Measurements from ENCODE around the gene TATDN3. TPM values are rescaled to one million over a fixed set of nuclear protein-coding genes. Genes with fewer than 3 reads are reported as not detected.
A peak's percentile ranks its signal among the peaks of the same experiment; 100 is the strongest.

TATDN3 gene
- total RNA-seq, 3 donors from 2014 or later (not counting 1 experiment from before 2014, with no cell fraction given) = 11.6 to 14.6 (median 13.4) TPM

- WGBS (ENCODE audit: insufficient coverage) = 99% methylated on average over 3 of the region's 5 CpGs
- DNase-seq = no peak
- H3K36me3 Mint-ChIP-seq = no peaks in the 10 kb centered on the region
- no peaks in the 10 kb centered on the region for H3K27me3 Mint-ChIP-seq (ENCODE audit: low read depth in 2 of 2)
- peaks cover 11% of the 10 kb centered on the region for H3K4me1 ChIP-seq (ENCODE audit: control insufficient read depth, insufficient read depth, low read length)
- no peaks in the 10 kb centered on the region for H3K9me3 ChIP-seq (ENCODE audit: control insufficient read depth, insufficient read depth, low read length)
- no peaks in the 10 kb centered on the region for H3K27me3 ChIP-seq (ENCODE audit: control insufficient read depth, insufficient read depth, low read length)
- intact Hi-C loops (cut with micrococcal nuclease) = no loop called here
- no peak overlapping the region for H3K4me3 ChIP-seq (ENCODE audit: low read length)
- H3K27ac ChIP-seq (ENCODE audit: low read length) = no peak overlapping the region
- H3K36me3 ChIP-seq (ENCODE audit: control insufficient read depth, insufficient read depth, low read length) = no peaks in the 10 kb centered on the region
- H3K4me3 Mint-ChIP-seq = no peak overlapping the region
- H3K27ac Mint-ChIP-seq = no peak overlapping the region
- H3K4me1 Mint-ChIP-seq = peaks cover 10 to 17% of the 10 kb centered on the region in 2 donors
- TF ChIP-seq, protein P1, sequence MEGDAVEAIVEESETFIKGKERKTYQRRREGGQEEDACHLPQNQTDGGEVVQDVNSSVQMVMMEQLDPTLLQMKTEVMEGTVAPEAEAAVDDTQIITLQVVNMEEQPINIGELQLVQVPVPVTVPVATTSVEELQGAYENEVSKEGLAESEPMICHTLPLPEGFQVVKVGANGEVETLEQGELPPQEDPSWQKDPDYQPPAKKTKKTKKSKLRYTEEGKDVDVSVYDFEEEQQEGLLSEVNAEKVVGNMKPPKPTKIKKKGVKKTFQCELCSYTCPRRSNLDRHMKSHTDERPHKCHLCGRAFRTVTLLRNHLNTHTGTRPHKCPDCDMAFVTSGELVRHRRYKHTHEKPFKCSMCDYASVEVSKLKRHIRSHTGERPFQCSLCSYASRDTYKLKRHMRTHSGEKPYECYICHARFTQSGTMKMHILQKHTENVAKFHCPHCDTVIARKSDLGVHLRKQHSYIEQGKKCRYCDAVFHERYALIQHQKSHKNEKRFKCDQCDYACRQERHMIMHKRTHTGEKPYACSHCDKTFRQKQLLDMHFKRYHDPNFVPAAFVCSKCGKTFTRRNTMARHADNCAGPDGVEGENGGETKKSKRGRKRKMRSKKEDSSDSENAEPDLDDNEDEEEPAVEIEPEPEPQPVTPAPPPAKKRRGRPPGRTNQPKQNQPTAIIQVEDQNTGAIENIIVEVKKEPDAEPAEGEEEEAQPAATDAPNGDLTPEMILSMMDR (IDR thresholded peaks at IDR 0.05) = no peak
- no peak for ATAC-seq
- no peaks in the 10 kb centered on the region for H3K9me3 Mint-ChIP-seq
Observed at GRCh38 chr1:212853658-212854057, 62.0 kb downstream of the TATDN3 start.

GRCh38 chr1:212856755-212857154, 65.1 kb downstream of the TATDN3 start:
- peak overlapping the region; percentile 95 for H3K4me3 Mint-ChIP-seq
- peaks cover 10 to 26% of the 10 kb centered on the region in 2 donors for H3K4me1 Mint-ChIP-seq
- Histone ChIP-seq H3K27ac (ENCODE audit: low read length) (no peak overlapping the region), H3K9me3 (ENCODE audit: control insufficient read depth, insufficient read depth, low read length) (no peaks in the 10 kb centered on the region), H3K36me3 (ENCODE audit: control insufficient read depth, insufficient read depth, low read length) (no peaks in the 10 kb centered on the region), H3K4me3 (ENCODE audit: low read length) (no peak overlapping the region), H3K27me3 (ENCODE audit: control insufficient read depth, insufficient read depth, low read length) (no peaks in the 10 kb centered on the region), H3K4me1 (ENCODE audit: control insufficient read depth, insufficient read depth, low read length) (peaks cover 26% of the 10 kb centered on the region)
- peak overlapping the region in 1 of 2 donors; percentile 87 for H3K27ac Mint-ChIP-seq
- no peaks in the 10 kb centered on the region for H3K36me3 Mint-ChIP-seq
- 98% methylated on average over 16 of the region's 16 CpGs for WGBS (ENCODE audit: insufficient coverage)
- intact Hi-C loops (cut with micrococcal nuclease) = loop anchor here (5.0 kb wide), 1 partner anchor 64 kb away; the partner anchor contains the start of genes NSL1 and TATDN3
- H3K27me3 Mint-ChIP-seq (ENCODE audit: low read depth in 2 of 2) = no peaks in the 10 kb centered on the region
- no peaks in the 10 kb centered on the region for H3K9me3 Mint-ChIP-seq
- ATAC-seq = no peak
- TF ChIP-seq, protein P1 (IDR thresholded peaks at IDR 0.05) = no peak
- no peak for DNase-seq

DNA sequence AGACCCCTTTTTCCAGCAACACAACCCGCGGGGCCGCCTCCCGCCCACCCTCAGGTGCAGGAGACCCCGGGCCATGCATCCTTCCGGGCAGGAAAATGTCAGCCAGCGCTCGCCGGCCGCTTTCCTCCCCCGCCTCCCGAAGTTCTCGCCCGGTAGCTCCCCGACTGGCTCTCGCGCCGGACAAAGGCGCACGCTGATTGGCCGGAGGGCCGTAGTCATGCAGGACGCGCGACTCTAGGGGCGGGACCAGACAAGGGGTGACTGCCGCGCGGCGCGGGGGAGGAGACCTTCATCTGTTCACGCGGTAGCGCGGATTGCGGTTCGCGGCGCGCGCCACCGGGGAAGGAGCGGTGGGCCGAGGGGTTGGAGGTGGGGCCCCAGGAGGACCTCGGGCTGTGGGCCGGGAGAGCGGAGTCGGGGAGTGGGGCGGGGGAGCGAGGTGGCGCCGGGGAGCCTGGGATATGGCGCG, 66.3 kb downstream of the TATDN3 start, which contains the start of gene FLVCR1:
Gene FLVCR1, plus strand, starts transcription at position 284 of the 469 bp plus-strand sequence. Its CDS starts 178 bp downstream, at position 462.
- TF ChIP-seq, protein P1 (IDR thresholded peaks at IDR 0.05) = no peak
- no peaks in the 10 kb centered on the region for H3K27me3 ChIP-seq (ENCODE audit: control insufficient read depth, insufficient read depth, low read length)
- WGBS (ENCODE audit: insufficient coverage) = 0% methylated on average over 54 of the region's 54 CpGs
- intact Hi-C loops (cut with micrococcal nuclease) = loop anchor here (5.0 kb wide), 1 partner anchor 66 kb away; the partner anchor contains the start of genes NSL1 and TATDN3
- DNase-seq (peak; percentile 89 to 94), ATAC-seq (peak; percentile 98 to 100 (median 98))
- Mint-ChIP-seq H3K4me3 (peak within 1 kb of the TSS; percentile 95), H3K9me3 (no peaks in the 10 kb centered on the region), H3K4me1 (peaks cover 13 to 29% of the 10 kb centered on the region in 2 donors), H3K27me3 (ENCODE audit: low read depth in 2 of 2) (no peaks in the 10 kb centered on the region), H3K27ac (peak within 1 kb of the TSS; percentile 87 to 95), H3K36me3 (no peaks in the 10 kb centered on the region)
- peaks cover 26% of the 10 kb centered on the region for H3K4me1 ChIP-seq (ENCODE audit: control insufficient read depth, insufficient read depth, low read length)
- H3K4me3 ChIP-seq (ENCODE audit: low read length) = peak within 1 kb of the TSS; percentile 79
- peak within 1 kb of the TSS; percentile 75 for H3K27ac ChIP-seq (ENCODE audit: low read length)
- H3K36me3 ChIP-seq (ENCODE audit: control insufficient read depth, insufficient read depth, low read length) = no peaks in the 10 kb centered on the region
- H3K9me3 ChIP-seq (ENCODE audit: control insufficient read depth, insufficient read depth, low read length) = no peaks in the 10 kb centered on the region

All from natural killer cell (primary cell).